A549 (cell line): Measurements from ENCODE around the gene LCN12. TPM values are rescaled to one million over a fixed set of nuclear protein-coding genes. Genes with fewer than 3 reads are reported as not detected.

Experiments used
- ATAC-seq, 2 experiments: fragments of 200-7000 bp in 1 of 2; fragments of >200 bp in 1 of 2; cut with Nextera tagmentation in 1 of 2; cut with Tn5 transposase in 1 of 2; 3 replicates each; pipeline versions ENCODE4 v1.8.0 to v1.9.1; 2018 to 2020; ENCODE audit warnings: mild to moderate bottlenecking in 1 of 2, moderate library complexity in 1 of 2
- CTCF ChIA-PET: fragments of 300-600 bp; sonication (Branson Sonifier 250); formaldehyde crosslinking; extraction: SDS; loops from one replicate; lab custom pipeline; 2021; ENCODE audit warnings: antibody characterized with exemption, inconsistent platforms; lab: Yijun Ruan, JAX
- POLR2A ChIA-PET: fragments of 350-600 bp; formaldehyde crosslinking; extraction: SDS; loops from one replicate; lab custom pipeline; 2021; ENCODE audit warnings: antibody characterized with exemption, inconsistent platforms; lab: Yijun Ruan, JAX
- DNase-seq, 2 experiments: peaks; one replicate each; pipeline versions ENCODE4 v3.0.0 to v3.0.0-alpha.2; 2011 to 2016; ENCODE audit warnings: low read depth in 1 of 2, low spot score in 1 of 2
- FAIRE-seq: peaks from 2 replicates; lab custom pipeline; 2011; peaks lifted over from hg19 to GRCh38; lab: Jason Lieb, UNC
- H3K27ac ChIP-seq, 2 experiments: fragments of >200 bp; sonication (Bioruptor Twin); formaldehyde crosslinking; 3 replicates each; pipeline ENCODE4 v1.5.1; 2016 to 2017
- H3K4me1 ChIP-seq: fragments of >200 bp; sonication (Bioruptor Twin); formaldehyde crosslinking; 3 replicates; pipeline ENCODE4 v1.6.1; 2016
- H3K4me2 ChIP-seq: fragments of >200 bp; sonication (Bioruptor Twin); formaldehyde crosslinking; 3 replicates; pipeline ENCODE4 v1.6.1; 2016
- H3K4me3 ChIP-seq: fragments of >200 bp; sonication (Bioruptor Twin); formaldehyde crosslinking; 3 replicates; pipeline ENCODE4 v1.5.1; 2016
- H3K9me3 ChIP-seq: fragments of >200 bp; sonication (Bioruptor Twin); formaldehyde crosslinking; 3 replicates; pipeline ENCODE4 v1.6.1; 2016
- CBX2 ChIP-seq: fragments of 200-600 bp; sonication (generic); IDR thresholded peaks from 2 replicates; pipeline ENCODE4 v1.6.1; 2016; ENCODE audit warnings: low read depth, mild to moderate bottlenecking, borderline replicate concordance
- EHF ChIP-seq: fragments of 250-450 bp; sonication (Bioruptor Pico); IDR thresholded peaks from 2 replicates; pipeline ENCODE4 v1.5.0; 2020; ENCODE audit warnings: mild to moderate bottlenecking
- EP300 ChIP-seq, 2 experiments: fragments of >200 bp; sonication (Bioruptor Twin); formaldehyde crosslinking; IDR thresholded peaks; 2 replicates in 1 of 2; 3 replicates in 1 of 2; pipeline ENCODE4 v1.6.1; 2016 to 2017
- ESRRA ChIP-seq: fragments of 150-350 bp; IDR thresholded peaks from 2 replicates; pipeline ENCODE4 v1.6.1; 2014; ENCODE audit warnings: mild to moderate bottlenecking, low read length, borderline replicate concordance
- FOXS1 ChIP-seq: fragments of 250-450 bp; sonication (Bioruptor Pico); IDR thresholded peaks from 2 replicates; pipeline ENCODE4 v1.5.0; 2020; ENCODE audit warnings: mild to moderate bottlenecking, moderate library complexity
- HDAC2 ChIP-seq: fragments of 200-600 bp; sonication (generic); IDR thresholded peaks from 2 replicates; pipeline ENCODE4 v1.6.1; 2016
- HEYL ChIP-seq: fragments of 250-450 bp; sonication (Bioruptor Pico); IDR thresholded peaks from 2 replicates; pipeline ENCODE4 v1.8.0; 2021; ENCODE audit warnings: mild to moderate bottlenecking, moderate library complexity
- HOXB13 ChIP-seq: fragments of 250-450 bp; sonication (Bioruptor Pico); IDR thresholded peaks from 2 replicates; pipeline ENCODE4 v1.5.0; 2020; ENCODE audit warnings: low read depth, mild to moderate bottlenecking, moderate library complexity
- HOXB5 ChIP-seq: fragments of 250-450 bp; sonication (Bioruptor Pico); IDR thresholded peaks from 2 replicates; pipeline ENCODE4 v1.5.0; 2020; ENCODE audit warnings: mild to moderate bottlenecking, moderate library complexity
- MAFK ChIP-seq: fragments of 450-650 bp; IDR thresholded peaks from 2 replicates; pipeline ENCODE4 v1.6.1; 2014; ENCODE audit not compliant: partially characterized antibody
- MAX ChIP-seq: IDR thresholded peaks from 2 replicates; pipeline ENCODE4 v1.6.1; 2012
- MYC ChIP-seq: IDR thresholded peaks from 2 replicates; pipeline ENCODE4 v1.6.1; 2012; ENCODE audit warnings: mild to moderate bottlenecking, inconsistent platforms, low read length, improper control_type of control experiment, borderline replicate concordance
- NFE2L2 ChIP-seq: fragments of 150-350 bp; conservative IDR thresholded peaks from 2 replicates; pipeline ENCODE4 v1.6.1; 2014; ENCODE audit warnings: low read length
- NPAS2 ChIP-seq: fragments of 250-450 bp; sonication (Bioruptor Pico); IDR thresholded peaks from 2 replicates; pipeline ENCODE4 v1.8.0; 2022; ENCODE audit warnings: mild to moderate bottlenecking, moderate library complexity, borderline replicate concordance
- RAD21 ChIP-seq, 2 experiments: fragments of >200 bp in 1 of 2; sonication (Bioruptor Twin) in 1 of 2; formaldehyde crosslinking in 1 of 2; IDR thresholded peaks in 1 of 2; conservative IDR thresholded peaks in 1 of 2; 2 replicates in 1 of 2; 3 replicates in 1 of 2; pipeline ENCODE4 v1.6.1; 2012 to 2018; ENCODE audit warnings: inconsistent platforms in 1 of 2
- RARB ChIP-seq: fragments of 250-450 bp; sonication (Bioruptor Pico); IDR thresholded peaks from 2 replicates; pipeline ENCODE4 v1.8.0; 2021; ENCODE audit warnings: mild to moderate bottlenecking, moderate library complexity
- RCOR1 ChIP-seq: fragments of 150-350 bp; IDR thresholded peaks from 2 replicates; pipeline ENCODE4 v1.6.1; 2014; ENCODE audit warnings: antibody characterized with exemption, low read length, low read depth
- RFX5 ChIP-seq: fragments of 450-650 bp; IDR thresholded peaks from 2 replicates; pipeline ENCODE4 v1.7.1; 2014; ENCODE audit warnings: antibody characterized with exemption, mild to moderate bottlenecking, moderate library complexity
- RNF2 ChIP-seq: fragments of 200-600 bp; sonication (generic); IDR thresholded peaks from 2 replicates; pipeline ENCODE4 v1.6.1; 2016; ENCODE audit warnings: low read depth, mild to moderate bottlenecking, antibody characterized with exemption, moderate library complexity, borderline replicate concordance
- TFCP2L1 ChIP-seq: fragments of 250-450 bp; sonication (Bioruptor Pico); IDR thresholded peaks from 2 replicates; pipeline ENCODE4 v1.5.0; 2021; ENCODE audit warnings: mild to moderate bottlenecking
- ZC3H11A ChIP-seq: fragments of 450-650 bp; IDR thresholded peaks from 2 replicates; pipeline ENCODE4 v1.6.1; 2014; ENCODE audit warnings: antibody characterized with exemption, mild to moderate bottlenecking
- ZFP36 ChIP-seq: fragments of 450-650 bp; IDR thresholded peaks from 2 replicates; pipeline ENCODE4 v1.6.1; 2014; ENCODE audit warnings: borderline replicate concordance; ENCODE audit not compliant: partially characterized antibody
- ZNF302 ChIP-seq: fragments of 250-450 bp; sonication (Bioruptor Pico); IDR thresholded peaks from 2 replicates; pipeline ENCODE4 v1.9.0; 2021; ENCODE audit warnings: inconsistent platforms, mild to moderate bottlenecking, moderate library complexity
- WGBS: methylation state at CpG from one replicate; pipeline ENCODE4 v1.1.6; 2017; ENCODE audit errors: missing lambda C conversion rate; 5-methylcytosine and 5-hydroxymethylcytosine counted together
- polyA plus RNA-seq, 4 experiments: library from polyadenylated mRNA; depleted of rRNA in 3 of 4; stranded (reverse); fragments of >200 nt; fragmentation: RNase III in 1 of 4; extraction: RNeasy Plus Mini Kit Qiagen cat#74134 plus additional on column Dnase treatment in 1 of 4; gene quantifications; 2 replicates in 3 of 4; 3 replicates in 1 of 4; pipeline ENCODE4 v1.2.3, GENCODE V29; 2011 to 2017
- TF ChIP-seq, protein P1 (sequence below): fragments of 250-450 bp; sonication (Bioruptor Pico); IDR thresholded peaks from 2 replicates; pipeline ENCODE4 v1.5.0; 2020; ENCODE audit warnings: low read depth, mild to moderate bottlenecking, moderate library complexity
- TF ChIP-seq, protein P2 (sequence below): fragments of >200 bp; sonication (Bioruptor Twin); formaldehyde crosslinking; IDR thresholded peaks from 2 replicates; pipeline ENCODE4 v1.6.1; 2016

The LCN12 gene
- polyA plus RNA-seq, 2 of the 4 experiments (the other 2 are of a cell fraction), result 0.74 to 3.0 TPM

GRCh38 chr9:136935651-136936050 lies 16.4 kb upstream of the LCN12 start:
- H3K27ac ChIP-seq, result no peak overlapping the region
- ATAC-seq (no peak), FAIRE-seq (no peak), DNase-seq (no peak)
- POLR2A ChIA-PET, result no interaction called here
- peaks cover 10% of the 10 kb centered on the region; the same call in 2 of the 3 replicates for H3K9me3 ChIP-seq
- WGBS, result 94% methylated on average over 3 of the region's 3 CpGs
- H3K4me1 ChIP-seq, result peaks cover 13% of the 10 kb centered on the region
- TF ChIP-seq RFX5, result no peak
- TF ChIP-seq MAFK, result peak; percentile 30
- TF ChIP-seq, all 56 proteins: peak for 1
- CTCF ChIA-PET, result interaction anchor here (1.0 to 3.0 kb wide), 4 partner anchors 8 to 111 kb away, joined by 3 to 10 read pairs (median 3); partner anchors contain the start of gene NPDC1
- Histone ChIP-seq H3K4me3 (no peak overlapping the region), H3K4me2 (no peak overlapping the region)

DNA sequence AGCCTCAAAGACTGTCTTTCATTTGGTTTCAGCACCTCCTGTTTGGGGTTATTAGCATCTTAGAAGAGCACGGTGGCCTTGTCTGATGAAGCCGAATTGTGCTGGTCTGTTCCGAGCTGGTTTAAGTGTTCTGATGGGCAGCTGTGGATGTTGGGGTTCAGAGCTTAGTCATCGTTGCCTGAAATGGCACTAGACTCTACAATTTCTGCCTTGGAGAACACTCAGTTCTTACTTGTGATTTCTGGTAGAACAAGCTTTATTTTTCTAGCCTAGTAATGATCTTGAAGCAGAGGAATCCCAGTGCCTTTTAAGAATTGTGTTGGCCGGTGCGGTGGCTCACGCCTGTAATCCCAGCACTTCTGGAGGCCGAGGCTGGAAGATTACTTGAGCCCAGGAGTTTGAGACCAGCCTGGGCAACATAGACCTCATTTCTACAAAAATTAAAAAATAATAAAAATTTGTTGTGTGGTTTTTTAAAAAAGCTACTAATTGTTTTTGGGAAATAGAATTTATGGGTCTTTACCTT lies 15.4 kb upstream of the LCN12 start:
- CTCF ChIA-PET, result interaction anchor here (1.0 to 3.0 kb wide), 6 partner anchors 10 to 99 kb away, joined by 3 to 10 read pairs (median 4); partner anchors contain the start of gene AJM1
- 94% methylated on average over 8 of the region's 8 CpGs for WGBS
- no peak for FAIRE-seq

GRCh38 chr9:136937186-136938001 lies 14.7 kb upstream of the LCN12 start:
- POLR2A ChIA-PET, result interaction anchor here (0.6 kb wide), 1 partner anchor 121 kb away, joined by 3 read pairs; no protein-coding TSS in a partner anchor
- DNase-seq, result no peak
- TF ChIP-seq HEYL (CRISPR knock-in tag) (no peak), ZC3H11A (no peak), RAD21 (conservative IDR thresholded peaks at IDR 0.05 in 1 of 2, IDR thresholded peaks at IDR 0.05 in 1 of 2) (no peak), CBX2 (no peak), TFCP2L1 (no peak), EP300 (IDR thresholded peaks at IDR 0.05) (no peak), NFE2L2 (no peak), ESRRA (no peak), RARB (CRISPR knock-in tag) (no peak), ZNF302 (CRISPR knock-in tag) (no peak), NPAS2 (CRISPR knock-in tag) (no peak), MYC (no peak)
- no peak; a peak in 1 of 6 replicates for ATAC-seq
- Histone ChIP-seq H3K9me3 (0 out of 3 replicates have a peak, but pooled peaks cover 5% of the 10 kb centered on the region), H3K4me1 (peaks cover 13% of the 10 kb centered on the region), H3K27ac (peak overlapping the region in 1 of 2 experiments; percentile 18; a peak in 2 of 6 replicates), H3K4me3 (no peak overlapping the region), H3K4me2 (no peak overlapping the region)
- CTCF ChIA-PET, result interaction anchor here (0.6 to 3.0 kb wide), 8 partner anchors 10 to 98 kb away, joined by 3 to 10 read pairs (median 4); partner anchors contain the start of gene AJM1
- FAIRE-seq, result no peak
- 95% methylated on average over 15 of the region's 15 CpGs for WGBS

More for the DNA sequence above, 15.4 kb upstream of the LCN12 start:
- no peak for ATAC-seq
- POLR2A ChIA-PET, result interaction anchor here (0.7 kb wide), 1 partner anchor 34 kb away, joined by 3 read pairs; no protein-coding TSS in a partner anchor
- TF ChIP-seq HOXB13 (CRISPR knock-in tag) (no peak), MYC (no peak)
- 0 out of 3 replicates have a peak, but pooled peaks cover 5% of the 10 kb centered on the region for H3K9me3 ChIP-seq
- DNase-seq, result no peak
- peaks cover 13% of the 10 kb centered on the region for H3K4me1 ChIP-seq
- no peak overlapping the region for H3K27ac ChIP-seq
- no peak overlapping the region for H3K4me3 ChIP-seq
- no peak overlapping the region for H3K4me2 ChIP-seq

DNA sequence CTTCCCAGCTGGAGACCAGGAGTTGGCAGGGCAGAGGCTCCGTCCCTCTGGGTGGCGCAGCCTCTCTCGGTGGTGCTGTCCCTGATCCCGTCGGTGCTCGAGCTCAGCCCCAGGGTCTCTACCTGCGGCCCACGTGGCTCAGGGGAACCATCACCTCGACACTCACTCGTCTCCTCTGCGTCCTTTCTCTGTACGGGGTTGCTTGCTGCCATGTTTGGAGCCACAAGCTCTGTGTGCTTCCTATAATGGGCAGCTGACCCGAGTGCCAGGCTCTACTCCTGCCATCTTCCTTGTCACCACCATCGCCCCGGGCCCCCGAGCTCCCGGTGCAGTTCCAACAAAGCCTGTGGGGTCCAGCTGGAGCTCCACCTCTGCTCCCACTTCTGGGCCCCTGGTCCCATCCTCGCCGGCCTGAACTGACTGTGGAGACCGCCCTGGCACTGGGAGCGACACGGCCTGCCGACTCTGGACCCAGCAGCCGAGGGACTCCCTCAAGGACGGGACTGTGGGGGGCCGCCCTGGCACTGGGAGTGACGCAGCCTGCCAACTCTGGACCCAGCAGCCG lies 12.6 kb upstream of the LCN12 start:
- POLR2A ChIA-PET, result interaction anchor here (0.6 to 1.2 kb wide), 2 partner anchors 38 to 92 kb away, joined by 3 to 7 read pairs; no protein-coding TSS in a partner anchor
- Histone ChIP-seq H3K4me3 (no peak overlapping the region), H3K4me1 (peaks cover 10% of the 10 kb centered on the region), H3K9me3 (no peaks in the 10 kb centered on the region), H3K27ac (peak overlapping the region in 1 of 2 experiments; percentile 35; a peak in 2 of 6 replicates)
- DNase-seq (no peak), ATAC-seq (no peak), FAIRE-seq (no peak)
- WGBS, result 89% methylated on average over 25 of the region's 28 CpGs
- CTCF ChIA-PET, result interaction anchor here (0.7 to 1.4 kb wide), 5 partner anchors 9 to 128 kb away, joined by 3 to 4 read pairs (median 3); partner anchors contain the start of gene AJM1
- TF ChIP-seq HOXB5 (no peak), EHF (no peak), ZFP36 (no peak), RAD21 (conservative IDR thresholded peaks at IDR 0.05 in 1 of 2, IDR thresholded peaks at IDR 0.05 in 1 of 2) (no peak), HDAC2 (no peak), FOXS1 (CRISPR knock-in tag) (no peak), RCOR1 (no peak), RNF2 (no peak), MAX (no peak)
- TF ChIP-seq, protein P1, sequence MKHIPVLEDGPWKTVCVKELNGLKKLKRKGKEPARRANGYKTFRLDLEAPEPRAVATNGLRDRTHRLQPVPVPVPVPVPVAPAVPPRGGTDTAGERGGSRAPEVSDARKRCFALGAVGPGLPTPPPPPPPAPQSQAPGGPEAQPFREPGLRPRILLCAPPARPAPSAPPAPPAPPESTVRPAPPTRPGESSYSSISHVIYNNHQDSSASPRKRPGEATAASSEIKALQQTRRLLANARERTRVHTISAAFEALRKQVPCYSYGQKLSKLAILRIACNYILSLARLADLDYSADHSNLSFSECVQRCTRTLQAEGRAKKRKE, result no peak
- TF ChIP-seq, protein P2, sequence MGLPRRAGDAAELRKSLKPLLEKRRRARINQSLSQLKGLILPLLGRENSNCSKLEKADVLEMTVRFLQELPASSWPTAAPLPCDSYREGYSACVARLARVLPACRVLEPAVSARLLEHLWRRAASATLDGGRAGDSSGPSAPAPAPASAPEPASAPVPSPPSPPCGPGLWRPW, result no peak
- TF ChIP-seq, all 56 proteins: peak for 0
- H3K4me2 ChIP-seq, result no peak overlapping the region
